ENCODE results near the gene DENND2D.

The DENND2D gene

DNA sequence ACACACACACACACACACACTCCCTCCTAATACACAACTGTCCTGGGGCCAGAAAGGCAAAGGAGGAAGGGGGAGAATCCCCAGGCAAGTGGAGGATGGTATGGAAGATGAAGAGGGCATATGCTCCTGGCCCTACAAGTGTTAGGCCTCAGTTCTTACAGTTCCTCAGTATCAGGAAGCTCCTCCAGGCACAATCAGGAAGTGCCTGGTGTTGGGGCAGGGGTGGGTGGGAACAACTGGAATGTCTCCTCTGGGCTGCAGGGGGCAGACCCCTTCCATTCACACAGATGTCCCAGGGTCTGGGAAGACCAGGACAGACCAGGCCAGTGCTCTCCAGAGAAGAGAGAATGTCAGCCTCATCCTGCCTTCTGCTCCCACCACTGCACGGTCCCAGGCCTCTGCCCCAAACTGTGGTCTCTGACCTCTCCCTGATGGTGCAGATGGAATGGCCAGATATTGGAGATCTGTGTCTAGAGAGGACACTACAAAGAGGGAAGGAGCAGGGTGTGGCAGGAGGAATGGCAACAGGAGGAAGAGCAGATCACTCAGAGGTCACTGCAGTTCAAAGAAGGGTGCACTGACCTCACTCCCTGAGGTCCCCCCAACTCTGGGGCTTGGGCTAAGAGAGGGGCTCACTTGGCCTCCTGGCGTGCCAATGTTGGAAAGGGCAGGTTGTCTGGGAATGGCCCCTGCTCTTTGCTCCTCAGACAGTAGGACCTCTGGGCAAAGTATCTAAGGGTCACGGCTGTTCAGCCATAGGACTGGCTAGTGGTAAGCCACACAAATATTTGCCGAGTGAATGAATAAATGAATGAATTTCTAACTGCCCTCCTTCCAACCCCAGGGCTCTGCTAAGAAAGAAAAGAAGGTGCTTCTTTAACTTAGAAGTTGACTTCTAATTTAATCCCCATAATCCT, 2.5 kb upstream of the DENND2D start:
- no peak overlapping the region for H3K4me3 ChIP-seq (ENCODE audit: low read depth, low read length)
- no peak for DNase-seq (ENCODE audit: low read depth)
- TF ChIP-seq, protein P1, sequence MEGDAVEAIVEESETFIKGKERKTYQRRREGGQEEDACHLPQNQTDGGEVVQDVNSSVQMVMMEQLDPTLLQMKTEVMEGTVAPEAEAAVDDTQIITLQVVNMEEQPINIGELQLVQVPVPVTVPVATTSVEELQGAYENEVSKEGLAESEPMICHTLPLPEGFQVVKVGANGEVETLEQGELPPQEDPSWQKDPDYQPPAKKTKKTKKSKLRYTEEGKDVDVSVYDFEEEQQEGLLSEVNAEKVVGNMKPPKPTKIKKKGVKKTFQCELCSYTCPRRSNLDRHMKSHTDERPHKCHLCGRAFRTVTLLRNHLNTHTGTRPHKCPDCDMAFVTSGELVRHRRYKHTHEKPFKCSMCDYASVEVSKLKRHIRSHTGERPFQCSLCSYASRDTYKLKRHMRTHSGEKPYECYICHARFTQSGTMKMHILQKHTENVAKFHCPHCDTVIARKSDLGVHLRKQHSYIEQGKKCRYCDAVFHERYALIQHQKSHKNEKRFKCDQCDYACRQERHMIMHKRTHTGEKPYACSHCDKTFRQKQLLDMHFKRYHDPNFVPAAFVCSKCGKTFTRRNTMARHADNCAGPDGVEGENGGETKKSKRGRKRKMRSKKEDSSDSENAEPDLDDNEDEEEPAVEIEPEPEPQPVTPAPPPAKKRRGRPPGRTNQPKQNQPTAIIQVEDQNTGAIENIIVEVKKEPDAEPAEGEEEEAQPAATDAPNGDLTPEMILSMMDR (IDR thresholded peaks at IDR 0.05; ENCODE audit: control insufficient read depth, extremely low read depth, insufficient read depth), result no peak

DNA sequence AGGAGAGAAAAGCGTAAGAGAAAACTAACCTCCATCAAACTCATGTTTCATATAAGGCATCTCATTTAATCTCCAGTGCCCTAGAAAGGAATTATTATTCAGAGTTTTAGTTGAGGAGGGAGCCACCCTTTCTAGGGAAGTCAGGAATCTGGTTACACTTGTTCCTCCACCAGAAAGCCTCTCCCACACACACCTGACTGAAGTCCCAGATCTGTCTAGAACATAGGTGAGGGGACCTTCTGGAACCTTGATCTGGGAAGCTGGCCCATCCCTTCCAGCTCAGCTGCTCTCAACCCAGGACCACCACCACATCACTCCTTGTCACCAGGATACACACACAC, 1.9 kb upstream of the DENND2D start:
- DNase-seq (ENCODE audit: low read depth), result peak; percentile 14
- no peak overlapping the region for H3K4me3 ChIP-seq (ENCODE audit: low read depth, low read length)

DNA sequence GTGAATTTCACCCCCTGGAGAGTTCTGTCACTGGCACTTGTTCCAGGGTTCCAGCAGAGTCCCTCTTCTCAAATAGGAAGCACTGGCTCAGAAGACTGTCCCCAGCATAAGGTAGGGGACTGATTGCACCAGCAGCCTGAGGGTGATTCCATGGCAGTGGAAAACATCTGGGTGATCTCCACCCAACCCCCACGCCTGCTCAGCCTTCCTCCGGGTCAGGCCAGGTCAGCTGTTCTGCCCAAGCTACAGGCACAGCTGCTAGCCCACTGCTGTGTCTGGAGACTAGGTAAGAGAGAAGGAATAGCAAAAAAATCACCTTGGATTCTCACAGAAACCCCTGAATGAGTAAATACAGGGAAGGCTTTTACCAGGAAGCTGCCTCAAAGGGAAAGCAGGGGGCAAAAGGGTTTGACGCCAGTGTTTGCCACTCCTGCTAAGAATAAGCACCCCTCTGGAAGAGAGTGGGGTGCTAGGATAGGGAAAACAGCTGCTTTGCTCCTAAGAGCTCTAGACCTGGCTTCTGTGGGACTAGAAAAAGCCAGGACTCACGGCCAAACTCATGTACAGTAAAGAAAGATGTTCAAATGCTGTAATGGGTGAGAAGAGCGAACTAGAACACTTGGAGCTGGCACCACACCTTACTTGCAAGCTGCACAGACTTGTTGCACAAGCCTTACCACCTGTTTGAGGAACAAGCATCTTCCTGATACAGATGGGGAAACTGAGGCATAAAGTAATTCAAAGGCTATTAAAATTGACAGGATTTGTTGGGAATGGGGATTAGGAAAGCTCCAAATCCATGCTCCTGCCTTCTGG, 1.0 kb upstream of the DENND2D start:
- DNase-seq (ENCODE audit: low read depth), result no peak
- H3K4me3 ChIP-seq (ENCODE audit: low read depth, low read length), result no peak overlapping the region
- TF ChIP-seq, protein P1 (IDR thresholded peaks at IDR 0.05; ENCODE audit: control insufficient read depth, extremely low read depth, insufficient read depth), result no peak

More for the DNA sequence above, 1.9 kb upstream of the DENND2D start:
- TF ChIP-seq, protein P1 (IDR thresholded peaks at IDR 0.05; ENCODE audit: control insufficient read depth, extremely low read depth, insufficient read depth), result no peak

DNA sequence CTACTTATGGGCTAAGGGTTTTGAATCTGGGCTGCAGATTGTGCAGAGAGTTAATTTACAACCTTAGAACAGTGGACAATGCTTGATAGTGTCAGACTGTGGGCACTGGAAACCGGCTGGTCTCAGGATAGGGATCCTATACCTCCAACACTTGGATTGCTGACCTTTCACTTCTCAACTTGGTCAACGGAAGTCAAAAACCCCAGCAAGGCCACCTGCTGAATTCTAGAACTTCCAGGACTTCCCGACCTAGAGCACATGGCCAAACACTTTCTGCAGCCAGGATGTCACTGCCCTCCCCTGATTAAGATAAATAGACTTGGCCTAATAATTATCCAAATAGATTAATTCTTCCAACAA, 336 bp upstream of the DENND2D start:
- no peak overlapping the region for H3K4me3 ChIP-seq (ENCODE audit: low read depth, low read length)
- TF ChIP-seq, protein P1 (IDR thresholded peaks at IDR 0.05; ENCODE audit: control insufficient read depth, extremely low read depth, insufficient read depth), result no peak
- DNase-seq (ENCODE audit: low read depth), result no peak

DNA sequence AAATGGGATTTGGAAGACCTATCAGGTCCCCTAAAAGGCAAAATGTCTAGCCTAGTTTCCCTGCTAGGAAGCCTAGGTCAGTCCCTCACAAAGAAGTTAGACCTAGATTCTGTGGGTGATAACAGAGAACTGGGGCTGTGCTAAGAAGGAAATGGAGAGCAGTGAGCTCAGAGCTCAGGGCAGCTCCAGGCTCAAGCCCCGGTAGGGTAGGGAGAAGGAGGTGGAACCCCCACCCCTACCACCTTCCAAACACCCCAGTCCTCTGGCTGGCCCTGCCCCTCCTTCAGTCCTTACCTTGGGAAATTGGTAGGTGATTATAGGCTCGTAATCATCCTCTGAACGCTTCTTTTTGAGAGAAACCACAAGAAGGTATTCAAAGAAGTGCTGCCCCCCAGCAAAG, 1.1 kb downstream of the DENND2D start:
- no peak for DNase-seq (ENCODE audit: low read depth)
- H3K4me3 ChIP-seq (ENCODE audit: low read depth, low read length), result no peak overlapping the region
- TF ChIP-seq, protein P1 (IDR thresholded peaks at IDR 0.05; ENCODE audit: control insufficient read depth, extremely low read depth, insufficient read depth), result no peak

DNA sequence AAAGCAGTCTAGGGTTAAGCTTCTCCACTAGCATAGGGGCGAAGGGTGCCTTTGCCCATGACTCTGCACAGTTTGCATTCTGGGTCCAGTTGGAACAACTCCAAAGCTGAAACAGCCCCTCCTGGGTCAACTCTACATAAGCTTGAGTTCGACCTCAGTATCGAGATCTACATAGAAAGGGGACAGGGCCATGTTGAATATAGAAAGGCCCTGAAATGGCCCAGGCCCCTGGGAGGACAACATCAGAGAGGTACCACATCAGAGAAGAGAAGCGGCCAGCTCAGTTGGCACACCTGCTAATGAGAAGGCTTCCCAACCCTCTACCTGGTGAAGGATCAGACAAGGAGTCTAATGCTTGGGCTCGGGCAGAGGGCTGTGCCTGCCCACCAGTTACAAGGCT, 1.6 kb downstream of the DENND2D start:
- DNase-seq (ENCODE audit: low read depth), result no peak
- H3K4me3 ChIP-seq (ENCODE audit: low read depth, low read length), result no peak overlapping the region
- TF ChIP-seq, protein P1 (IDR thresholded peaks at IDR 0.05; ENCODE audit: control insufficient read depth, extremely low read depth, insufficient read depth), result no peak

All from LNCaP clone FGC (cell line).